ENCODE measurements around the gene UBTF.

DNA sequence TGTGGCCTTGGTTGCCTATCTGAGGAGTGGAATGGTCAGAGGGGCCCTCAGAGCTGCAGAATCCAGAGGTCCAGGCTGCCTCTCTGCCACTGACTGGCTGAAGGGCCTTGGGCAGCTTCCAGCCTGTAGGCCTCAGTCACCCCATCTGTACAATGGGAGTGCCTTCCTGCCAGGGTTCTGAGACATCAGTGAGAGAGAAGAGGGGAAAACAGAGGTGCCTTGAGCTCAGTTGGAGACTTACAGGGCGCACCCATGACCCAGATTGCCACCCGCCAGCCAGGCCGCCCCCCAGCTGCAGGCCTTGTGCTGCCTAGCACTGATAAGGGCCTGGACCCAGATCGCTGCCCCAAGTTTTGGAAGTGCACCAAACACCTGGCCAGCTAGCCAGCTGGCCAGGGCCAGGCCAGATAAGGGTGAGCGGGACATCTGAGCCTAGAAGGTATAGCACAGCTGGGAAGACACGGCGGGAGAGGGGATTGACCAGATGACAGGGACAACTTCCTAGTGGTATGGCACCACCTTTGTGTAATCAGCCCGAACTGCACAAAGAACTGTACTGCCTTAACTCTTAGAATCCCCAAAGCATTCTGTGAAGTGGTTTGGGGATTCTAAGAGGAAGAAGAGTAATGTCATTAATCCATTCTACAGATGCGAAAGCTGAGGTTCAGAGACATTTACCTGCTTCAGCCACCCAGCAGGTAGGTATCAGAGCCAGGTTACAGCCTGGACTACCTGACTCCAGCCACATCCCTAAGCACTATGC is 47.1 kb upstream of the UBTF start:
- no peak for TF ChIP-seq SUZ12 (IDR thresholded peaks at IDR 0.05; ENCODE audit: extremely low read depth, insufficient read depth, insufficient read length)
- TF ChIP-seq YY1 (IDR thresholded peaks at IDR 0.05; ENCODE audit: insufficient read depth, insufficient read length) = no peak
